ENCODE data around the gene DENND2D. TPM values are rescaled to one million over a fixed set of nuclear protein-coding genes. Genes with fewer than 3 reads are reported as not detected.
A peak's percentile ranks its signal among the peaks of the same experiment; 100 is the strongest.

The DENND2D gene
- total RNA-seq, 4 donors from 2014 or later, result 25.3 to 37.1 (median 31.8) TPM

GRCh38 chr1:111141245-111142220, 58.9 kb downstream of the DENND2D start:
- WGBS, result 31% methylated on average over 5 of the region's 5 CpGs
- Histone ChIP-seq H3K4me1 (peaks cover 44% of the 10 kb centered on the region), H3K27ac (no peak overlapping the region), H3K4me3 (peak overlapping the region; percentile 72), H3K9me3 (no peaks in the 10 kb centered on the region), H3K36me3 (peaks cover 9% of the 10 kb centered on the region), H3K27me3 (no peaks in the 10 kb centered on the region)
- TF ChIP-seq POLR2A (IDR thresholded peaks at IDR 0.05) (no peak), POLR2AphosphoS5 (IDR thresholded peaks at IDR 0.05) (no peak), CTCF (IDR thresholded peaks at IDR 0.05) (no peak), EP300 (IDR thresholded peaks at IDR 0.05) (no peak)
- DNase-seq (ENCODE audit: low spot score in 2 of 2), result no peak

- Histone ChIP-seq H3K27me3 (no peaks in the 10 kb centered on the region), H3K4me3 (peak overlapping the region; percentile 72), H3K36me3 (peaks cover 7% of the 10 kb centered on the region), H3K27ac (peak overlapping the region; percentile 92), H3K9me3 (no peaks in the 10 kb centered on the region), H3K4me1 (peaks cover 44% of the 10 kb centered on the region)
- 0% methylated on average over 9 of the region's 9 CpGs for WGBS
- no peak for TF ChIP-seq EP300 (IDR thresholded peaks at IDR 0.05)
- no peak for TF ChIP-seq POLR2A (IDR thresholded peaks at IDR 0.05)
- TF ChIP-seq POLR2AphosphoS5 (IDR thresholded peaks at IDR 0.05), result no peak
- TF ChIP-seq CTCF (IDR thresholded peaks at IDR 0.05), result no peak
- DNase-seq (ENCODE audit: low spot score in 2 of 2), result no peak
These were observed 59.8 kb downstream of the DENND2D start for GRCh38 chr1:111140680-111140967.

- Histone ChIP-seq H3K27ac (peak within 1 kb of the TSS; percentile 92), H3K9me3 (no peaks in the 10 kb centered on the region), H3K4me1 (peaks cover 44% of the 10 kb centered on the region), H3K27me3 (no peaks in the 10 kb centered on the region), H3K4me3 (peak within 1 kb of the TSS; percentile 72), H3K36me3 (peaks cover 5% of the 10 kb centered on the region)
- no peak for TF ChIP-seq CTCF (IDR thresholded peaks at IDR 0.05)
- TF ChIP-seq POLR2AphosphoS5 (IDR thresholded peaks at IDR 0.05), result no peak
- peak in 1 of 2 donors; percentile 50 for TF ChIP-seq POLR2A (IDR thresholded peaks at IDR 0.05)
- TF ChIP-seq EP300 (IDR thresholded peaks at IDR 0.05), result no peak
- 0% methylated on average over 29 of the region's 68 CpGs for WGBS
- DNase-seq (ENCODE audit: low spot score in 2 of 2), result peak; percentile 95
These were observed 60.3 kb downstream of the DENND2D start, which contains the start of the genes CEPT1 and DRAM2 for GRCh38 chr1:111139956-111140679. Gene CEPT1, plus strand, starts transcription at chr1:111140223. Its CDS starts 7,492 bp downstream, at chr1:111147715. Gene DRAM2, minus strand, starts transcription at chr1:111140093. Its CDS starts 8,539 bp downstream, at chr1:111131554.

GRCh38 chr1:111139324-111139955, 61.0 kb downstream of the DENND2D start:
- peak overlapping the region; percentile 92 for H3K27ac ChIP-seq
- H3K36me3 ChIP-seq, result peaks cover 7% of the 10 kb centered on the region
- DNase-seq (ENCODE audit: low spot score in 2 of 2), result no peak
- peak overlapping the region; percentile 72 for H3K4me3 ChIP-seq
- no peaks in the 10 kb centered on the region for H3K27me3 ChIP-seq
- no peaks in the 10 kb centered on the region for H3K9me3 ChIP-seq
- under 1% methylated on average over 25 of the region's 33 CpGs for WGBS
- peaks cover 44% of the 10 kb centered on the region for H3K4me1 ChIP-seq
- TF ChIP-seq EP300 (IDR thresholded peaks at IDR 0.05), result no peak

Other genes starting within 250 kb of the DENND2D start
- 10 to 100 TPM in 1 of 4 donors, 1 to 10 TPM in 3; 7.9 to 11.5 (median 8.7) TPM for gene LRIF1, start 236.7 kb downstream of the DENND2D start, total RNA-seq
- gene DRAM2, start 60.6 kb downstream of the DENND2D start, total RNA-seq, result 10 to 100 TPM; 24.4 to 37.1 (median 31.1) TPM
- gene CEPT1, start 60.4 kb downstream of the DENND2D start, total RNA-seq, result 10 to 100 TPM; 29.8 to 50.8 (median 36.9) TPM
- 1 to 10 TPM; 4.7 to 9.8 (median 7.7) TPM for gene CHI3L2, start 27.1 kb upstream of the DENND2D start, total RNA-seq
- not detected for gene CHIA, start 90.2 kb upstream of the DENND2D start, total RNA-seq
- gene OVGP1, start 227.1 kb upstream of the DENND2D start, total RNA-seq, result 10 to 100 TPM in 1 of 4 donors, 1 to 10 TPM in 2, under 1 TPM in 1; 0.93 to 22.9 (median 2.9) TPM
- gene WDR77, start 248.6 kb upstream of the DENND2D start, total RNA-seq, result 10 to 100 TPM; 22.8 to 34.7 (median 33.4) TPM
- gene ATP5PB, start 248.8 kb upstream of the DENND2D start, total RNA-seq, result 100 to 1,000 TPM in 3 of 4 donors, 10 to 100 TPM in 1; 79.6 to 154 (median 140) TPM

All from suprapubic skin (tissue), 4 donors.